T1000 (cell line): ENCODE measurements around the gene MDM4.

Experiments used
- DNase-seq: peaks from one replicate; lab custom pipeline; 2025; ENCODE audit warnings: mixed read lengths; lab: John Stamatoyannopoulos, UW

Gene MDM4

GRCh38 chr1:204491655-204492054 lies 24.6 kb upstream of the MDM4 start:
- no peak for DNase-seq

- peak; percentile 34 for DNase-seq
Measured at GRCh38 chr1:204493145-204493983, 22.8 kb upstream of the MDM4 start.

- peak; percentile 41 for DNase-seq
Measured at GRCh38 chr1:204493984-204494280, 22.3 kb upstream of the MDM4 start.

GRCh38 chr1:204494281-204495077 lies 21.7 kb upstream of the MDM4 start, which contains the start of gene PIK3C2B:
PIK3C2B (minus strand) TSS chr1:204494805; CDS start chr1:204469802, 25,003 bp downstream.
- peak; percentile 49 for DNase-seq

GRCh38 chr1:204495078-204495753 lies 21.0 kb upstream of the MDM4 start:
- DNase-seq = no peak

- DNase-seq = no peak
Measured at GRCh38 chr1:204495777-204496176, 20.4 kb upstream of the MDM4 start.

GRCh38 chr1:204498981-204499380 lies 17.2 kb upstream of the MDM4 start:
- DNase-seq = no peak

GRCh38 chr1:204499511-204500468 lies 16.4 kb upstream of the MDM4 start:
- no peak for DNase-seq

- no peak for DNase-seq
Measured at GRCh38 chr1:204502241-204502640, 14.0 kb upstream of the MDM4 start.

GRCh38 chr1:204503122-204503912 lies 12.9 kb upstream of the MDM4 start:
- DNase-seq = no peak

- no peak for DNase-seq
Measured at GRCh38 chr1:204503913-204504519, 12.2 kb upstream of the MDM4 start.

- no peak for DNase-seq
Measured at GRCh38 chr1:204505674-204506200, 10.5 kb upstream of the MDM4 start.

- peak; percentile 89 for DNase-seq
Measured at GRCh38 chr1:204506201-204506968, 9.8 kb upstream of the MDM4 start.

GRCh38 chr1:204506969-204507316 lies 9.3 kb upstream of the MDM4 start:
- DNase-seq = peak; percentile 92

- DNase-seq = peak; percentile 57
Measured at GRCh38 chr1:204507317-204508105, 8.7 kb upstream of the MDM4 start.

GRCh38 chr1:204509186-204509635 lies 7.0 kb upstream of the MDM4 start:
- DNase-seq = no peak

GRCh38 chr1:204511366-204511765 lies 4.8 kb upstream of the MDM4 start:
- no peak for DNase-seq

GRCh38 chr1:204513117-204513716 lies 3.0 kb upstream of the MDM4 start:
- DNase-seq = no peak
